A549 (cell line): ENCODE results near the gene HS3ST5. TPM values are rescaled to one million over a fixed set of nuclear protein-coding genes. Genes with fewer than 3 reads are reported as not detected.

Experiments
- ATAC-seq, 2 experiments: fragments of 200-7000 bp in 1 of 2; fragments of >200 bp in 1 of 2; cut with Nextera tagmentation in 1 of 2; cut with Tn5 transposase in 1 of 2; 3 replicates each; pipeline versions ENCODE4 v1.8.0 to v1.9.1; 2018 to 2020; ENCODE audit warnings: mild to moderate bottlenecking in 1 of 2, moderate library complexity in 1 of 2
- CTCF ChIA-PET: fragments of 300-600 bp; sonication (Branson Sonifier 250); formaldehyde crosslinking; extraction: SDS; loops from one replicate; lab custom pipeline; 2021; ENCODE audit warnings: antibody characterized with exemption, inconsistent platforms; lab: Yijun Ruan, JAX
- POLR2A ChIA-PET: fragments of 350-600 bp; formaldehyde crosslinking; extraction: SDS; loops from one replicate; lab custom pipeline; 2021; ENCODE audit warnings: antibody characterized with exemption, inconsistent platforms; lab: Yijun Ruan, JAX
- DNase-seq, 2 experiments: peaks; one replicate each; pipeline versions ENCODE4 v3.0.0 to v3.0.0-alpha.2; 2011 to 2016; ENCODE audit warnings: low read depth in 1 of 2, low spot score in 1 of 2
- FAIRE-seq: peaks from 2 replicates; lab custom pipeline; 2011; peaks lifted over from hg19 to GRCh38; lab: Jason Lieb, UNC
- H3K27ac ChIP-seq, 2 experiments: fragments of >200 bp; sonication (Bioruptor Twin); formaldehyde crosslinking; 3 replicates each; pipeline ENCODE4 v1.5.1; 2016 to 2017
- H3K4me1 ChIP-seq: fragments of >200 bp; sonication (Bioruptor Twin); formaldehyde crosslinking; 3 replicates; pipeline ENCODE4 v1.6.1; 2016
- H3K4me2 ChIP-seq: fragments of >200 bp; sonication (Bioruptor Twin); formaldehyde crosslinking; 3 replicates; pipeline ENCODE4 v1.6.1; 2016
- H3K4me3 ChIP-seq: fragments of >200 bp; sonication (Bioruptor Twin); formaldehyde crosslinking; 3 replicates; pipeline ENCODE4 v1.5.1; 2016
- H3K9me3 ChIP-seq: fragments of >200 bp; sonication (Bioruptor Twin); formaldehyde crosslinking; 3 replicates; pipeline ENCODE4 v1.6.1; 2016
- ATOH8 ChIP-seq: fragments of 250-450 bp; sonication (Bioruptor Pico); IDR thresholded peaks from 2 replicates; pipeline ENCODE4 v1.5.0; 2020; ENCODE audit warnings: low read depth, mild to moderate bottlenecking, moderate library complexity
- CBX8 ChIP-seq: fragments of 200-600 bp; sonication (generic); IDR thresholded peaks from 2 replicates; pipeline ENCODE4 v1.6.1; 2016
- CEBPB ChIP-seq, 2 experiments: fragments of >200 bp in 1 of 2; sonication (Bioruptor Twin) in 1 of 2; formaldehyde crosslinking in 1 of 2; IDR thresholded peaks; 2 replicates each; pipeline ENCODE4 v1.6.1; 2012 to 2016
- CHD4 ChIP-seq: fragments of 200-600 bp; sonication (generic); IDR thresholded peaks from 2 replicates; pipeline ENCODE4 v1.6.1; 2016; ENCODE audit warnings: antibody characterized with exemption, mild to moderate bottlenecking, borderline replicate concordance
- E2F6 ChIP-seq: IDR thresholded peaks from 2 replicates; pipeline ENCODE4 v1.6.1; 2012; ENCODE audit warnings: low read depth, borderline replicate concordance
- EHMT2 ChIP-seq: fragments of 200-600 bp; sonication (generic); IDR thresholded peaks from 2 replicates; pipeline ENCODE4 v1.6.1; 2016; ENCODE audit warnings: antibody characterized with exemption, low read depth, mild to moderate bottlenecking, moderate library complexity
- ELK1 ChIP-seq: fragments of 150-350 bp; IDR thresholded peaks from 2 replicates; pipeline ENCODE4 v1.6.1; 2014; ENCODE audit warnings: low read depth, mild to moderate bottlenecking, low read length
- ESRRA ChIP-seq: fragments of 150-350 bp; IDR thresholded peaks from 2 replicates; pipeline ENCODE4 v1.6.1; 2014; ENCODE audit warnings: mild to moderate bottlenecking, low read length, borderline replicate concordance
- FOSL2 ChIP-seq, 2 experiments: fragments of 450-650 bp in 1 of 2; fragments of >200 bp in 1 of 2; sonication (Bioruptor Twin) in 1 of 2; formaldehyde crosslinking; IDR thresholded peaks; 2 replicates each; pipeline versions ENCODE4 v1.5.0 to v1.6.1; 2016 to 2020; ENCODE audit warnings: mild to moderate bottlenecking in 1 of 2, moderate library complexity in 1 of 2
- FOXS1 ChIP-seq: fragments of 250-450 bp; sonication (Bioruptor Pico); IDR thresholded peaks from 2 replicates; pipeline ENCODE4 v1.5.0; 2020; ENCODE audit warnings: mild to moderate bottlenecking, moderate library complexity
- HMGXB4 ChIP-seq: fragments of 250-450 bp; sonication (Bioruptor Pico); IDR thresholded peaks from 2 replicates; pipeline ENCODE4 v1.5.0; 2021; ENCODE audit warnings: mild to moderate bottlenecking, moderate library complexity, borderline replicate concordance
- HOXB13 ChIP-seq: fragments of 250-450 bp; sonication (Bioruptor Pico); IDR thresholded peaks from 2 replicates; pipeline ENCODE4 v1.5.0; 2020; ENCODE audit warnings: low read depth, mild to moderate bottlenecking, moderate library complexity
- JUNB ChIP-seq: fragments of >200 bp; sonication (Bioruptor Twin); formaldehyde crosslinking; IDR thresholded peaks from 2 replicates; pipeline ENCODE4 v1.6.1; 2016
- KDM1A ChIP-seq: fragments of 200-600 bp; sonication (generic); IDR thresholded peaks from 2 replicates; pipeline ENCODE4 v1.6.1; 2016; ENCODE audit warnings: low read depth, mild to moderate bottlenecking
- PBX3 ChIP-seq: IDR thresholded peaks from 2 replicates; pipeline ENCODE4 v1.6.1; 2012
- POLR2AphosphoS2 ChIP-seq: conservative IDR thresholded peaks from 2 replicates; pipeline ENCODE4 v1.6.1; 2012; ENCODE audit warnings: low read length, improper control_type of control experiment, inconsistent platforms
- RNF2 ChIP-seq: fragments of 200-600 bp; sonication (generic); IDR thresholded peaks from 2 replicates; pipeline ENCODE4 v1.6.1; 2016; ENCODE audit warnings: low read depth, mild to moderate bottlenecking, antibody characterized with exemption, moderate library complexity, borderline replicate concordance
- SMC3 ChIP-seq: fragments of >200 bp; sonication (Bioruptor Twin); formaldehyde crosslinking; IDR thresholded peaks from 3 replicates; pipeline ENCODE4 v1.6.1; 2018; ENCODE audit warnings: inconsistent platforms
- SREBF2 ChIP-seq: fragments of 450-650 bp; IDR thresholded peaks from 2 replicates; pipeline ENCODE4 v1.6.1; 2014; ENCODE audit warnings: mild to moderate bottlenecking, moderate library complexity
- ZC3H11A ChIP-seq: fragments of 450-650 bp; IDR thresholded peaks from 2 replicates; pipeline ENCODE4 v1.6.1; 2014; ENCODE audit warnings: antibody characterized with exemption, mild to moderate bottlenecking
- ZNF302 ChIP-seq: fragments of 250-450 bp; sonication (Bioruptor Pico); IDR thresholded peaks from 2 replicates; pipeline ENCODE4 v1.9.0; 2021; ENCODE audit warnings: inconsistent platforms, mild to moderate bottlenecking, moderate library complexity
- WGBS: methylation state at CpG from one replicate; pipeline ENCODE4 v1.1.6; 2017; ENCODE audit errors: missing lambda C conversion rate; 5-methylcytosine and 5-hydroxymethylcytosine counted together
- polyA plus RNA-seq, 4 experiments: library from polyadenylated mRNA; depleted of rRNA in 3 of 4; stranded (reverse); fragments of >200 nt; fragmentation: RNase III in 1 of 4; extraction: RNeasy Plus Mini Kit Qiagen cat#74134 plus additional on column Dnase treatment in 1 of 4; gene quantifications; 2 replicates in 3 of 4; 3 replicates in 1 of 4; pipeline ENCODE4 v1.2.3, GENCODE V29; 2011 to 2017

The HS3ST5 gene
- polyA plus RNA-seq, 2 of the 4 experiments (the other 2 are of a cell fraction): not detected

GRCh38 chr6:114009192-114009591 lies 333.6 kb downstream of the HS3ST5 start:
- ATAC-seq: no peak
- no peak for FAIRE-seq
- H3K4me3 ChIP-seq: no peak overlapping the region

GRCh38 chr6:114008331-114008730 lies 334.5 kb downstream of the HS3ST5 start:
- ATAC-seq: no peak
- WGBS: 61% methylated on average over 4 of the region's 4 CpGs
- no peak overlapping the region for H3K4me3 ChIP-seq
- no peaks in the 10 kb centered on the region for H3K4me1 ChIP-seq
- no peak overlapping the region for H3K27ac ChIP-seq
- POLR2A ChIA-PET: no interaction called here
- no peak for FAIRE-seq
- H3K9me3 ChIP-seq: no peaks in the 10 kb centered on the region
- no peak overlapping the region for H3K4me2 ChIP-seq
- no peak for DNase-seq
- no peak for TF ChIP-seq ZNF302 (CRISPR knock-in tag)
- TF ChIP-seq HMGXB4 (CRISPR knock-in tag): no peak
- TF ChIP-seq CHD4: no peak
- TF ChIP-seq PBX3: no peak
- TF ChIP-seq FOSL2 (IDR thresholded peaks at IDR 0.05): no peak
- no peak for TF ChIP-seq FOSL2 (CRISPR knock-in tag; IDR thresholded peaks at IDR 0.05)
- TF ChIP-seq CEBPB (IDR thresholded peaks at IDR 0.05): no peak
- no peak for TF ChIP-seq E2F6
- TF ChIP-seq SMC3: no peak
- no peak for TF ChIP-seq SREBF2
- no peak for TF ChIP-seq JUNB
- no peak for TF ChIP-seq ESRRA
- no peak for TF ChIP-seq CBX8
- TF ChIP-seq, all 56 proteins: peak for 0
- CTCF ChIA-PET: no interaction called here

More at GRCh38 chr6:114009192-114009591, 333.6 kb downstream of the HS3ST5 start:
- POLR2A ChIA-PET: no interaction called here
- H3K4me1 ChIP-seq: no peaks in the 10 kb centered on the region
- CTCF ChIA-PET: no interaction called here
- H3K9me3 ChIP-seq: no peaks in the 10 kb centered on the region
- DNase-seq: no peak
- TF ChIP-seq KDM1A: no peak
- no peak for TF ChIP-seq POLR2AphosphoS2
- no peak for TF ChIP-seq PBX3
- no peak for TF ChIP-seq ELK1
- TF ChIP-seq ZNF302 (CRISPR knock-in tag): no peak
- TF ChIP-seq ZC3H11A: no peak
- TF ChIP-seq RNF2: no peak
- no peak for TF ChIP-seq ATOH8 (CRISPR knock-in tag)
- no peak for TF ChIP-seq ESRRA
- TF ChIP-seq HOXB13 (CRISPR knock-in tag): no peak
- TF ChIP-seq FOXS1 (CRISPR knock-in tag): no peak
- no peak for TF ChIP-seq E2F6
- TF ChIP-seq EHMT2: no peak
- TF ChIP-seq CBX8: no peak
- 45% methylated on average over 2 of the region's 2 CpGs for WGBS
- H3K4me2 ChIP-seq: no peak overlapping the region
- H3K27ac ChIP-seq: no peak overlapping the region
